Measurements from ENCODE around the gene ACMSD. TPM values are rescaled to one million over a fixed set of nuclear protein-coding genes. Genes with fewer than 3 reads are reported as not detected.

Gene ACMSD
- total RNA-seq: not detected in 2 replicates

DNA sequence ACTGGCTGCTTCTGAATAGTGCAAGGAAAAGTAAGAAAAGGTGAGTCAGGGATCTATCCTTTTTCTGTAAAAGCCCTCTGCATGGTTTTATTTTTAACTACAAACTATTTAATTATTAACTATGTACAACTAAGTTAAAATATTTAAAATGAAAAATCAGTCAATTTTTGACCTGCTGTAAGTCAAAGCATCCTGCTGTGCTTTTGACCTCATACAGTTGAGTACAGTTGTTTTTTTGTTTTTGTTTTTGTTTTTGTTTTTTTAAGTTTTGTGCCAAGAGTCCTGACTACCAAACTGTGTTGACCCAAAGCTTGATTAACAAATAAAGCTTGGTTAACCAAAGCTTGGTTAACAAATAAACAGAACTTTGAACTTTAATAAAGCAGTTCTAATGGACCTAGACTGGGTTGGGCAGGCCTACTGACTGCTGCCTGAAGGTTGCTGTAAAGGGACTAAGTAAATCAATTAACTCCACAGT is at the start of gene ACMSD:
Gene ACMSD, plus strand, starts transcription at position 474 of the 478 bp plus-strand sequence. CDS start 67 bp downstream, outside the sequence.

DNA sequence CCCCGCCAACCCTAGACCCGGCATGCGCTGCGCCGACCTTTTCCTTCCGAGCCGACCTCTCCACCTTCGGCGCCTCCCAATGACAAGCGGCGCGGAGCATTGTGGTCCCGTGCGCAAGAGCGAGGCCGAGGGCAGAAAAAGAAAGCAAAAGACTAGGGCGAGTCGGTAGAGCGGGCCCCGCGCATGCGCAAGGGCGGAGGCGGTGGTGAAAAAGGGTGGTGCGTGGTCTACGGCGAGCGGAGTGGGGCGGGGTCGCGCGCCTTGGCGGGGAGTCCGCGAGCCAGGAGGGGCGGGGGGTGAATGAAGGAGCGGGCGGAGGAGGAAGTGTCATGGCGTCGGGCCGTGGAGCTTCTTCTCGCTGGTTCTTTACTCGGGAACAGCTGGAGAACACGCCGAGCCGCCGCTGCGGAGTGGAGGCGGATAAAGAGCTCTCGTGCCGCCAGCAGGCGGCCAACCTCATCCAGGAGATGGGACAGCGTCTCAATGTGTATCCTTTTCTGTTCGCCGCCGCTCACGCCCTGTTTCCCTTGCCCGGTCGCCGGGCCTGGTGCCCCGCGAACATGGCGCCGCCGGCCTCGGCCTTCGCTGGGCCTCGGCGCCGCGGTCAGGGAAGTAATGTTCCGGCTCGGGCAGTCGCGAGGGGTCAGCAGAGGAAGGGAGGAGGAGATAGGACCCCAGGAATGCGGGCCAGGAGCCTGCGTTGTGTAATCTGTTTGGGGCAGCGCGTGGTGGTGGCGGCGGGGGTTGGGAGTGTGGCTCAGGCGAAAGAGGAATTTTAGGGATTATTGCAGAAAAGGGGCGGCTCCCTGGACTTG is 80.3 kb downstream of the ACMSD start, which contains the start of gene CCNT2:
Gene CCNT2, plus strand, starts transcription at position 297 of the 815 bp plus-strand sequence. Its CDS starts 33 bp downstream, at position 330.

Other genes with a start within 250 kb of the ACMSD start
- gene TMEM163, start 119.6 kb upstream of the ACMSD start, total RNA-seq: 0.13 and 0.76 TPM in 2 replicates
- gene CCNT2, start 80.2 kb downstream of the ACMSD start, total RNA-seq: 22.0 and 23.1 TPM in 2 replicates
- gene MAP3K19, start 208.8 kb downstream of the ACMSD start, total RNA-seq: not detected in 2 replicates
- gene RAB3GAP1, start 213.7 kb downstream of the ACMSD start, total RNA-seq: 75.5 and 88.1 TPM in 2 replicates